GM13976 (cell line): ENCODE measurements around the gene RNPEP.

ENCODE experiments used
- DNase-seq: peaks from one replicate; pipeline ENCODE4 v3.0.0; 2012; ENCODE audit warnings: low spot score
- in situ Hi-C: fragments of 300-500 bp; cut with MboI; formaldehyde crosslinking; loops from one replicate; pipeline ENCODE4 v1.12.0; 2022; ENCODE audit warnings: low sequenced_read_pairs, mixed read lengths, inconsistent platforms; ENCODE audit not compliant: unreplicated experiment
- TF ChIP-seq, protein P1 (sequence below): IDR thresholded peaks from 2 replicates; pipeline ENCODE4 v1.5.1; 2012; ENCODE audit warnings: borderline replicate concordance, mild to moderate bottlenecking; ENCODE audit not compliant: insufficient read depth; ENCODE audit errors: extremely low read depth, missing control alignments, control extremely low read depth

RNPEP gene, protein sequence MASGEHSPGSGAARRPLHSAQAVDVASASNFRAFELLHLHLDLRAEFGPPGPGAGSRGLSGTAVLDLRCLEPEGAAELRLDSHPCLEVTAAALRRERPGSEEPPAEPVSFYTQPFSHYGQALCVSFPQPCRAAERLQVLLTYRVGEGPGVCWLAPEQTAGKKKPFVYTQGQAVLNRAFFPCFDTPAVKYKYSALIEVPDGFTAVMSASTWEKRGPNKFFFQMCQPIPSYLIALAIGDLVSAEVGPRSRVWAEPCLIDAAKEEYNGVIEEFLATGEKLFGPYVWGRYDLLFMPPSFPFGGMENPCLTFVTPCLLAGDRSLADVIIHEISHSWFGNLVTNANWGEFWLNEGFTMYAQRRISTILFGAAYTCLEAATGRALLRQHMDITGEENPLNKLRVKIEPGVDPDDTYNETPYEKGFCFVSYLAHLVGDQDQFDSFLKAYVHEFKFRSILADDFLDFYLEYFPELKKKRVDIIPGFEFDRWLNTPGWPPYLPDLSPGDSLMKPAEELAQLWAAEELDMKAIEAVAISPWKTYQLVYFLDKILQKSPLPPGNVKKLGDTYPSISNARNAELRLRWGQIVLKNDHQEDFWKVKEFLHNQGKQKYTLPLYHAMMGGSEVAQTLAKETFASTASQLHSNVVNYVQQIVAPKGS

DNA sequence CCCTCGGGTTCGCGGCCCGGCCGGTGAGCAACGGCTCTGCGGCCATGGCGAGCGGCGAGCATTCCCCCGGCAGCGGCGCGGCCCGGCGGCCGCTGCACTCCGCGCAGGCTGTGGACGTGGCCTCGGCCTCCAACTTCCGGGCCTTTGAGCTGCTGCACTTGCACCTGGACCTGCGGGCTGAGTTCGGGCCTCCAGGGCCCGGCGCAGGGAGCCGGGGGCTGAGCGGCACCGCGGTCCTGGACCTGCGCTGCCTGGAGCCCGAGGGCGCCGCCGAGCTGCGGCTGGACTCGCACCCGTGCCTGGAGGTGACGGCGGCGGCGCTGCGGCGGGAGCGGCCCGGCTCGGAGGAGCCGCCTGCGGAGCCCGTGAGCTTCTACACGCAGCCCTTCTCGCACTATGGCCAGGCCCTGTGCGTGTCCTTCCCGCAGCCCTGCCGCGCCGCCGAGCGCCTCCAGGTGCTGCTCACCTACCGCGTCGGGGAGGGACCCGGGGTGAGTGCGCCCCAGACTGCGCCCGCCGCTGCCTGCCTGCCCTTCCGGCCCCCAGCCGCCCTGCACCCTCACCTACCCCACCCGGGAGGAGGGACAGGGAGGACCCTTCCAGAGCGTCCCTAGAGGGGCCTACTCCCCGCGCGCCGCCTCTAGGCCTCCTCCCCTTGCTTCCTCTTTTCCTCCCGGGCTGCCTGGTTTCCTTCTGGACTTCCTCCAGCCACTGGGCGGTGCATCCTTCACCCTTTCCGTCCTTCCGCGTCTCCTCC lies at the start of gene RNPEP:
TSS of gene RNPEP (plus strand) at position 26 of the 757 bp plus-strand sequence. CDS start at position 45, 19 bp downstream.
- DNase-seq: peak; percentile 93
- TF ChIP-seq, protein P1, sequence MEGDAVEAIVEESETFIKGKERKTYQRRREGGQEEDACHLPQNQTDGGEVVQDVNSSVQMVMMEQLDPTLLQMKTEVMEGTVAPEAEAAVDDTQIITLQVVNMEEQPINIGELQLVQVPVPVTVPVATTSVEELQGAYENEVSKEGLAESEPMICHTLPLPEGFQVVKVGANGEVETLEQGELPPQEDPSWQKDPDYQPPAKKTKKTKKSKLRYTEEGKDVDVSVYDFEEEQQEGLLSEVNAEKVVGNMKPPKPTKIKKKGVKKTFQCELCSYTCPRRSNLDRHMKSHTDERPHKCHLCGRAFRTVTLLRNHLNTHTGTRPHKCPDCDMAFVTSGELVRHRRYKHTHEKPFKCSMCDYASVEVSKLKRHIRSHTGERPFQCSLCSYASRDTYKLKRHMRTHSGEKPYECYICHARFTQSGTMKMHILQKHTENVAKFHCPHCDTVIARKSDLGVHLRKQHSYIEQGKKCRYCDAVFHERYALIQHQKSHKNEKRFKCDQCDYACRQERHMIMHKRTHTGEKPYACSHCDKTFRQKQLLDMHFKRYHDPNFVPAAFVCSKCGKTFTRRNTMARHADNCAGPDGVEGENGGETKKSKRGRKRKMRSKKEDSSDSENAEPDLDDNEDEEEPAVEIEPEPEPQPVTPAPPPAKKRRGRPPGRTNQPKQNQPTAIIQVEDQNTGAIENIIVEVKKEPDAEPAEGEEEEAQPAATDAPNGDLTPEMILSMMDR: no peak
- in situ Hi-C loops: no loop called here

DNA sequence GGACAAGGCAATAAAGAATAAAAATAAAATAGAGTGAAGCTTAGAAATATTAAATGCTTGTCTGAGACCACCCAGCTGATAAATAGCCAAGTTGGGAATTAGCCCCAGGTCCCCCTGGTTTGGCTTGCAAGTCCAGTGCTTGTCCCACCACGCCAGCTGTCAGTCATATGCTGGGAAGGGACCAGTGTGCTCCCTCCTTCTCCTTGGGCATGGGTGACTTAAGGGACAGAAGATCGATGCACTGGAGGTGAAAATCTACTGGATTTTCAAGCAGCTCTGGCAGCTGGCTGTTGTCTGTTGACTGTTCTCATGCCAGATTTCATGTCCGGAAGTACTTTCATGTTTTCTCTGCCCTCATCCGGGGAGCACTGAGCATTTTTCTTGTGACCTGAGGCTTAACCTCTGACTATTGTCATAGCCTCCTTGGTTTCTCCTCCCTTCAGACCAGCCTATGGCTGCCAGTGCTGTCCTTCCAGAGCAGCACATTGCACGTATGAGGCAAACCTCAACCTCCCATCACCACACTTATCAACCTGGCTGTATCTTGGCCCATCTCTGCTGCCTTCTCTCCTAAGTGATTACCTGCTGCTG lies 48.5 kb upstream of the RNPEP start:
- in situ Hi-C loops: no loop called here
- TF ChIP-seq, protein P1: no peak
- no peak for DNase-seq

DNA sequence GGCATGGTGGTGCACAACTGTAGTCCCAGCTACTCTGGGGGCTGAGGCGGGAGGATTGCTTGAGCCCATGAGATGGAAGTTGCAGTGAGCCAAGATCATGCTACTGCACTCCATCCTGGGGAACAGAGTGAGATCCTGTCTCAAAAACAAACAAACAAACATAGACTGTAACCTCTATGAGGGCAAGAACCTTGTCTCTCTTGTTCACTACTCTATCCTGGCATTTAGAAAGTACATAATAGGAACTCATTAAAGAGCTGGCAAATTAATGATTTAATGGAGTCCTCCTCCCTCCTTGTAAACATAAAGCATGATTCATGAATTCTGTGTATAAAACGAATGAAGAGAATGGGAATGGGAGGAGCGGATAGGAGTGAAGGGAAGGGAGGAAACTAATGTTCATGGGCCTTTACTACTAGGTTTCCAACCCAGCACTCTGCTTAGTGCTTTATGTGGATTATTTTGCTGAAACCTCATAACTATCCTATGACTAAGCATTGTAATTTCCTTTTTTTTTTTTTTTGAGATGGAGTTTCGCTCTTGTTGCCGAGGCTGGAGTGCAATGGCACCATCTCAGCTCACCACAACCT lies 44.7 kb upstream of the RNPEP start:
- TF ChIP-seq, protein P1: no peak
- in situ Hi-C loops: no loop called here
- no peak for DNase-seq

DNA sequence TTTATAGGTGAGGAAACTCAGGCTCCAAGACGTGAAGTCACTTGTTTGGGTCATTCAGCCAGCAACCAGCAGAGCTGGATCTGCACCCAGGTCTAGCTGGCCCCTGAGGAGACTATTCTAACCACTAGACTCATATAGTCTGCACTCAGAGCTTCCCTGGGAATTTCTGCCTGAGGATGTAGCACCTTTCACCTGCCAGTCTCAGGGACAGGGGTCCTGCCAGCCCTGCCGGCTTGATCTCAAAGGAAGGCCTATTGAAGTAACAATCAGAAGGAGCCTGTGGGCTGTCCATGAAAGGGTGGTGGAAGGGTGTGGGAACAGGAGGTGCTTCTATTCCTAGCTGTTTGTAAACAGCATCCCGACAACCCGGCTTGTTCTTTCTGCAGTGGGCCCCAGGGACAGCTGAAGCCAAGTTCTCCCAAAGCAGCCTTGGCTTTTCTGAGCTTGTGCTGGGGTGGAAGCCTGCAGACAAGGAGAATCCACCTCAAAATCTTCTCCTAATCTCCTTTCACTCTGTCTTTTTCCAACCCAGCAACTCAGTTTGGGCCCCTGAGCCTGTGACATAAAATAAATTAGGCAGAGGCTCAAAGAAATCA lies 43.9 kb upstream of the RNPEP start:
- in situ Hi-C loops: no loop called here
- DNase-seq: no peak
- TF ChIP-seq, protein P1: no peak

DNA sequence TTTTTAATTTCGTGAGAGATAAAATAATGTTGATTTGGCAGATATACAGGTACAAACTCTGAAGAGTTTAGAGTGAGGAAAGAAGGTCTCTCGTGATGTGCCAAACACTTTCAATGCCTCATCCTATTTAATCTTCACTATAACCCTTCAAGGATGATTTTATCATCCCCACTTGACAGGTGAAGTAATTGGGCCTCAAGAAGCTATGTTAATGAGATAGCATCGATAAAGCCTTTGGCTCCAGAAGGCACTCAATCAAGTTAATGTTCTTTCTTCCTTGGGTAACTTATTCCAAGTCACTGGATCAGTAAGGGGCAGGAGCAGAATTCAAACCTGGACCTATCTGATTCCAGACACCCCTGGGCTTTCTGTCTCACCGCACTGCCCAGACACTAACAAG lies 43.3 kb upstream of the RNPEP start:
- TF ChIP-seq, protein P1: no peak
- DNase-seq: no peak
- in situ Hi-C loops: no loop called here
